Dedifferentiated amniotic fluid mesenchymal stem cell (primary cell): ENCODE data around the gene MACROH2A1.
A peak's percentile ranks its signal among the peaks of the same experiment; 100 is the strongest.

ENCODE experiments used
- DNase-seq: peaks from one replicate; pipeline ENCODE4 v3.0.0-alpha.2; 2016; ENCODE audit errors: extremely low spot score

The MACROH2A1 gene

GRCh38 chr5:135436951-135437418 lies 38.0 kb upstream of the MACROH2A1 start:
- no peak for DNase-seq

DNA sequence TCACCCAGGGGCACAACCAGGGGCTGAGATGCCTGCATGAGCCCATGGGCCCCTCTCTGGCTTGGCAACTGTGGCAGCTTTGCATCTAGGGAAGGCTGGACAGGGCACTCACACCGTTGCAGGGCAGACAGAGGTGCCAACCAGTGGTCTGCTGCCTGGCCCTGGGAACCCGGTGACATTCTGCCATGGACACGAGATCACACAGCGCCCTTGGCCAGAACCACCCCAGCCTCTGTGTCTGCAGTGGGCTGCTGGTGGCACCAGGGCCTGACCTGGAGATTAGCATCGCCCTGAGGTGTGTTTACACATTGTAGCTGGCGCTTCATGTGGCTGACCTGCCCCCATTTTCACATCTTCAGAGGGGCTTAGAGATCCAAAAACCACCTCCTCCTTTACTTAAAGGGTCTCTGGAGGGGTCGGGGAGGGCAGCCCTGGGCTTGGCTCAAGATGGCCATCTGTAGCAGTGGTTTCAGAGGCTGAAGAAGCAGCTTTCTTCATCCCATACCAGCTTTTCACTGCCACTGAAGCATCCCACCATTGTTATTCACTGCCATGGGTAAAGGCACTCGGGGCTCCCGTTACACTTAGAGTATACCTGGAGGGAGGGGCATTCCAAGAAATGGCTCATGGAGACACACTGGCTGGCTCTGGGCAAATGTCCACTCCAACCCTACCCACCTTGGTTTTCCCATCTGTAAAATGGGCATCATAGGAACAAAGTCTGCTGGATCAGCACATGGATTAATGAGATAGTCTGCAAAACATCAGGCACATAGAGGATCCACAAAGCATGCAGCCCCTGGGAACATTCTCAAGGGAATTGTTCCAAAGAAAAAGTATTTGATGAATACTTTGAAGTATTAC lies 36.7 kb upstream of the MACROH2A1 start:
- no peak for DNase-seq

DNA sequence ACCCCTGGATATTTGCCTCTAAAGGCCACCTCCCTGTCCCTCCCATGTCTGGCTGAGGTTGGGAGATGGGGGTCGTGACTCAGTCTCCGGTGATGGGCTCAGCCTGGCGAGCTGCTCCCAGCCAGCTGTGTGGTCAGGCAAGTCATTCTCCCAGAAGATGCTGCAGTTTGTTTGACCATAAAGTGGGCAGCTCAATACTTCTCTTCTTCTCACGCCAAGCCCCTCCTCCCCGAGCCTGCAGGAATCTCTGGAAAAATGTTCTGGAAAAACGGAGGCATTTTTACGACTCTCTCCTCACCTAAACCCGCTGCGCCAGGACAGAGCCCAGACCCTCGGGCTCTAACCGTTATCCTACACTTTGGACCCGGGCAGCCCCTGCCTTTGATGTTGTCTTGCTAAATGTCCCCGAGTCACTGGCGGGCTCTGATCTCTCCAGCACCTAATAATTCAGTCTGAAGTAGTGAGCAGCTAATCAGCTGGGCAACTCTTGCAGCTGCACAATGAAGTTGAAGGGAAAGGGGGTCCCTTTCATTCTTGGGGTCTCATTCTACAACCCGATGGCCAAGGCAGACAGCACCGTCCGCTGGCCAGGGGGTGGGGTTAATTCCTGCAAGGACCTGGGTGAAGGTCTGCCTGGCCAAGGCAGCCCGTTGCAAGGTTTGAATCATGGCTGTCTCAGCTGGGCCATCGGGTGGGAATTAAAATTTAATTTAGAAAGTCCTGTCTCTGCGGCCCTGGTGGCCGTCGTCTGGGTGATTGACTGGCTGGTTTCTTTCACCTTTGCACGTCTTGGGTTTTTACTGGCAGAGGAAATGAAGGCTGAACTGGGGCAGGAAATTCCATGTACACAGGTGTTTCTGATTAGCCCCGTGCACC lies 35.8 kb upstream of the MACROH2A1 start:
- no peak for DNase-seq

- DNase-seq, result no peak
Measured at GRCh38 chr5:135433681-135434426, 34.8 kb upstream of the MACROH2A1 start.

- DNase-seq, result no peak
Measured at GRCh38 chr5:135432113-135432512, 33.1 kb upstream of the MACROH2A1 start.

DNA sequence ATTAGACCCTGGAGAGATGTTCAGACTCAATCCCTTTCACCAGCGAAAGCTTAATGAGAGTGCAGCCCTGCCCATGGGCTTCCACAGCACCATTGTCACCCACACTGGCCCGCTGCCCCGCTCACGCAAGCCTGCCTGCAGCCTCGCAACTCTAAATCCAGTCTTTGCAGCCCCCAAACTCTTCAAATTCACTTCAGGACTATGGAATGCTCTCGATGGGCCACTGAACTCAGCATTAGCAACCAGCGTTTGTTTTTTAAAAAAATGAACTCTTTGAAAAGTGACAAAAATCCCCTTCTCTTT lies 31.1 kb upstream of the MACROH2A1 start:
- DNase-seq, result no peak

- no peak for DNase-seq
Measured at GRCh38 chr5:135429301-135430134, 30.5 kb upstream of the MACROH2A1 start.

- no peak for DNase-seq
Measured at GRCh38 chr5:135428586-135428985, 29.6 kb upstream of the MACROH2A1 start.

- peak; percentile 52 for DNase-seq
Measured at GRCh38 chr5:135426102-135427082, 27.4 kb upstream of the MACROH2A1 start.

DNA sequence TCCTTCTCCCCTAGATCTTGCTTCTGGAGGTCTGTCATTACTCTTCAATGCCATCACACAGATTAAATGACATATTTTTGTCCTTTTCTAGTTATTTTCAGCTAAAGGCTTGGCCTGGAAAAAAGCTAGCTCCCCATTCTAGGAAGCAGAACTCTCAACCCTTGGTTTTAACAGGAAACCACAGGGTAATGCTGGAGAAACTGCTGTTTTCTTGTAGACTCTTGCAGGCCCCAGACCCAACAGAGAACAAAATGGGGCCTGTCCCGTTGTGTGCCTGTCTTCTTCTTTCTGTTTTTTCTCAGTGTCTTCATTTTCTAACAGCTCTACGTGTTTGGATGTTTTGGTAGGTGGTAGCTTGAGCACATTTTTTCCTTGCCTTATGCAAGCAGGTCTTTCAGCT lies 26.6 kb upstream of the MACROH2A1 start:
- no peak for DNase-seq

- DNase-seq, result no peak
Measured at GRCh38 chr5:135423846-135424168, 24.8 kb upstream of the MACROH2A1 start.

GRCh38 chr5:135423146-135423845 lies 24.3 kb upstream of the MACROH2A1 start:
- no peak for DNase-seq

DNA sequence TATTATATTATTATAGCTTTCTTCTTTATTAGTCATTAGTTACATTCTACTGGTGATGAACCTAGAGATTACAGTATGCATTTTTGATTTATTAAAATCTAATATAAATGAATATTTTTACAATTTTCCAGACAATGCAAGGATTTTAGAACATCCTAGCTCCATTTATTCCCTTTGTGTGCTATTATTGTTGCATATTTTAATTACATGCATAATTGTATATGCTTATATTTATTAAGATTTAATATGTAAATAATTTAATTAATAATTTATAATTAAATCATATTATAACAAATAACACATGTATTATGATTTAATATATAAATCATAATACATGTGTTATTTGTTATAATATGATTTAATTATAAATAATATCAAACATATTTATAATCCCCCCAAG lies 23.4 kb upstream of the MACROH2A1 start:
- no peak for DNase-seq

DNA sequence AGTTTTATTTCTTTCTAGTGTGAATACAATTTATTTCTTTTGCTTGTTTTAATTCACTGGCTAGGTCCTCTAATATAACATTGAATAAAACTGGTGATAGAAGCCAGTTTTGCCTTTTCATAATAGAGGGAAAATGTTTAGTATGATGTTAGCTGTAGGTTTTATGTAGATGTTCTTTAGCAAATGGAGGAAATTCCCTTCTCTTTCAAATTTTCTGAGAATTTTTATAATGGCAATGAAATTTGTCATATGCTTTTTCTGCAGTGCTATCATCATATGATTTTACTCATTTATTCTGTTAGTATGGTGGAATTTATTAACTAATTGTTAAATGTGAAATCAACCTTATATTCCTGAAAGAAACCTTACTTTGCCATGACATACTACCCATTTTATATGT lies 18.1 kb upstream of the MACROH2A1 start:
- DNase-seq, result no peak

GRCh38 chr5:135405082-135405481 lies 6.1 kb upstream of the MACROH2A1 start:
- no peak for DNase-seq

DNA sequence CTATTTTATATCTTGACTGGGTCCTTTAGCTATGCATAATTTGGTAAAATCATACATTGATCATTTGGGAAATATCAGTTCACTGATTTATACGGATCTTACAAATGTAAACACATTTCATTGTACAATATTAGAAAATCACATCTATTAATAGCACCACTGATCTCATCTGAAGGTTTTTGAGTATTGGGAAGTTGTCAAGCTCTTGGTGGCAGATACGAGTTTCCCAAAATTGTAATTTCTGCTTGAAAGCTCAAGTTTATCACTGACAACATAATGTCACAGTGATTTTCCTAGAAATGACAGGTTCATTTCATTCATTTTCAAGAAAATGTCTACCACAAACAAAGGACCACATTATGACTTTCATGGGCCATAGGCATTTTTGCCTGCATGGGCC lies 3.0 kb upstream of the MACROH2A1 start:
- no peak for DNase-seq

DNA sequence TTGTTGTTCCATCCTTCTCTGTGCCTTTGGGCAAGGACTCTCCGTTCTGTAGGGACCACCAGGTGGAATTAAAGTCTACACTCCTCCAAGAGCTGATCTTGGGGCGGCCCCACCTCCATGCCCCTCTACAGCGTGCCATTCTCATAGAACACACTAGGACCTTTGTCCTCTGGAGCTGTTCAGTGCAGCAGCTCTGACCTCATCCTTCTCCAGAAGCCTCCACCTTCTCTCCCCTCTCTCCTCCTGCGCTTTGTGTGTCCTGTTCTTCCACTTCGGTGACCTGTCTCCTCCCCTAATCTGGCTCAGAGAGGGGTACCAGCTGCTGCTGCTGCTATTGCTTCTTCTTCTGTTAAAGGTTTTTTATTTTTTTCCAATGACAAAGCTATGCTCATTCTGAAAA lies 1.8 kb upstream of the MACROH2A1 start:
- DNase-seq, result no peak

DNA sequence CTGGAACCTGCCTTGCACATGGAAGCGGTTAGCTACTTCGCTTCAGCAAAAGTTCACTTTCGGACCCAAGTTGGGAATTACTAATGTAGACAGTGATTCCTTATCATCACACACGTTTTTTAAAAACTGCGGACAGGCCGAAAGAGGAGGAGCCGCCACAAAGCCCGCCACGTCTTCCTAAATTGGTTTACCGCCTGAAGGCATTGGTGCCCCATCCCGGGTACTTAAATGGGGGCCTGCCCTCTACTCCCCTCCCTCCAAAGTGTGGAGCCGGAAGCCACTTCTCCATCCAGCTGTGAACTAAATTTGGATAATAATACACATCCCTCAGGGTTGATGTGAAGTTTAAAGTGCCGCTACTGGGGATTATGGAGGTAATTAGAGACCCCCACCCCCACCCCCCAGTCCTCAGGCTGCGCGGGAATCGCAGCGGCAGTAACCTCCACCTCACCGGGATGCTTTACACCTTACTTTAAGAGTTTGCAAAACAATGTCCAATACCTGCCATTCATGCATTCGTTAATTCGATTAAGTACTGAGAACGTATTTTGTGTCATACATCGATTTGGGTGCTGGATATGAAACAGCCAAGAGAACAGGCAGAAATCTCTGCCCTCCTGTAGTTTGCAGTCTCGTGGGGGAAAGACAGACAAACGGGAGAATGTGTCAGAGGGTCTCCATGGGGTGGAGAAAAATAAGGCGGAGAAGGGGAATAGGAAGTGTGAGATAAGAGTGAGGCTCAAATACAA lies 937 bp upstream of the MACROH2A1 start:
- no peak for DNase-seq
